GM21786 (cell line): ENCODE data around the gene PDXDC1.
"Not testable (repeated sequence)": the region's sequence is repeated elsewhere in the genome, so short reads cannot be mapped to it uniquely, and the experiment has no call there.

Experiments used
- ATAC-seq: cut with Tn5 transposase; IDR thresholded peaks from one replicate; pipeline ENCODE4 v1.9.1; 2021; ENCODE audit not compliant: unreplicated experiment

Gene PDXDC1

GRCh38 chr16:14971621-14972228, 3.1 kb upstream of the PDXDC1 start:
- not testable (repeated sequence) for ATAC-seq

DNA sequence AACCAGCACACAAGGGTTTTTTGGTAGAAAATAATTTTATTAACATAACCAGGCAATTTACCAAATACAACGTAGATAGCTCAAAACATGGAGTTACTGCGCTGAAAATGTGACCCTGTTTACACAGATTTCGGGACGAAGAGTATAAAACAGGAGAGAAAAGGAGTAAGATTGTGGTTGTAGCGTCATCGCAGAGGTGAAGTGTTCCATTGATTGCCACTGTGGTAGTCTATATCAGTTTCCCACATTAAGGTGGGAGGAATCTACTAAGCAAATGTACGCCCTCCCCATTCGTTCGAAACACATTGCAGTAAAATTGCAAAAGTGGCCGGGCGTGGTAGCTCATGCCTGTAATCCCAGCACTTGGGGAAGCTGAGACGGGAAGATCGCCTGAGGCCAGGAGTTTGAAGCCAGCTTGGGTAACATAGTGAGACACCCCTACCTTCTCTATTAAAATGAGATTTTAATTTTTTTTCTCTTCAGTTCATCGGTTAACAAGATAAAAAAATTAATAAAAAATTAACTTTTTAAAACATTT, 972 bp upstream of the PDXDC1 start:
- not testable (repeated sequence) for ATAC-seq

GRCh38 chr16:14974331-14974655, 533 bp upstream of the PDXDC1 start:
- ATAC-seq = not testable (repeated sequence)

- ATAC-seq = not testable (repeated sequence)
Measured at GRCh38 chr16:14975418-14976194, 780 bp downstream of the PDXDC1 start.

- ATAC-seq = not testable (repeated sequence)
Measured at GRCh38 chr16:14976971-14977736, 2.3 kb downstream of the PDXDC1 start.

DNA sequence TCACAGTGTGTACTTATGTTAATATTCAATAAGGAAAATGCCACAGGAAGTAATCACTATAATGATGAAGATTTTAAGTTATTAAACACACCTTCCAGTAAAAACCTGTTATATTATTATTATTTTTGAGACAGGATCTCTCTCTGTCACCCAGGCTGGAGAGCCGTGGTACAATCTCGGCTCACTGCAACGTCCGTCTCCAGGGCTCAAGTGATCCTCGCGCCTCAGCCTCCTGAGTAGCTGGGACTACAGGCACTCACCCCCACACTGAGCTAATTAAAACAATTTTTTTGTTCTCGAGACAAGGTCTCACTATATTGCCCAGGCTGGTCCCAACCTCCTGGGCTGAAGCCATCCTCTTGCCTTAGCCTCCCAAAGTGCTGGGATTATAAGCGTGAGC, 3.5 kb downstream of the PDXDC1 start:
- not testable (repeated sequence) for ATAC-seq

- ATAC-seq = not testable (repeated sequence)
Measured at GRCh38 chr16:14978908-14979307, 4.1 kb downstream of the PDXDC1 start.

DNA sequence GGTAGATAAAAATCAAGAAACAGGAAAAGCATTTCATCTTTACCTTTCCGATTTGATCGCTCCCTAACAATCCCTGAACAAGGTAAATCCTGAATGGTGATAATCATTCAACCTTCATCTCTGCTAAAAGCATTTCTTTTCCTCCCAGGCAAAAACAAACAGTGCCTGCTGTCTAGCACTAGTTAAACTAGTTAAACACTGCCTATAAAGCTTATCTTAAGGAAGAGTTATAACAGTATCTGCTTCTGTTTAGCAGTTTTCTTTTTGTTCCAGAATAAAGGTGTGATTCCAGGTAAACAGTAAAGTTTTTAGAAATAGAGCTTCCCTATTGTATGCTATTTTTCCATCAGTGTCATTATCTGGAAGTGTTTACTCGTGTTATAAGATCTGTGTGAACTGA, 6.4 kb downstream of the PDXDC1 start:
- not testable (repeated sequence) for ATAC-seq

- not testable (repeated sequence) for ATAC-seq
Measured at GRCh38 chr16:14982521-14982920, 7.7 kb downstream of the PDXDC1 start.

- not testable (repeated sequence) for ATAC-seq
Measured at GRCh38 chr16:14988092-14988491, 13.3 kb downstream of the PDXDC1 start.

DNA sequence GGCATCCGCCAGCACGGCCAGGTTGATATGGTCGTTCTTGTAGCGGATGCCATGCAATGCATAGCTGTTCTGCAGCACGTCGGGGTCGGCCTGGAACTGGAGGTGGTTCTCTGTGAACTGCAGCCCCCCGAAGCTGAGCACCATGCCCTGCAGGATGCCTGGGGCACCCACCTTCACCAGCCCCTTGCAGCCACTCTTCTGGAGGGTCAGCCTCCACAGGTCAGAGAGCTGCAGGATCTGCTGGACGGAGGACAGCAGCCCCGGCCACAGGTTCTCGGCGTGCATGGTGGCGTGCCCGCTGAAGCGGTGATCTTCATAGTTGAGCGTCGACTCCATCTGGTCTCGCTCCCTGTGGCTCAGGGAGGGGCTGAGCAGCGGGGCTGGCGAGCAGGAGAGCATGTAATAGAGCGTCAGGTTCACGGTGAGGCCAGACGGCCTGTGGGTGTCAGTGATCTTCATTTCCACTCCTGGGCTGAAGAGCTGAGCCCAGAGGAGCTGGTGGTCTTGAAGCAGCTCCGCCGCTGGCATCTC, 13.9 kb downstream of the PDXDC1 start:
- not testable (repeated sequence) for ATAC-seq

GRCh38 chr16:14989291-14990281, 14.8 kb downstream of the PDXDC1 start:
- ATAC-seq = not testable (repeated sequence)

DNA sequence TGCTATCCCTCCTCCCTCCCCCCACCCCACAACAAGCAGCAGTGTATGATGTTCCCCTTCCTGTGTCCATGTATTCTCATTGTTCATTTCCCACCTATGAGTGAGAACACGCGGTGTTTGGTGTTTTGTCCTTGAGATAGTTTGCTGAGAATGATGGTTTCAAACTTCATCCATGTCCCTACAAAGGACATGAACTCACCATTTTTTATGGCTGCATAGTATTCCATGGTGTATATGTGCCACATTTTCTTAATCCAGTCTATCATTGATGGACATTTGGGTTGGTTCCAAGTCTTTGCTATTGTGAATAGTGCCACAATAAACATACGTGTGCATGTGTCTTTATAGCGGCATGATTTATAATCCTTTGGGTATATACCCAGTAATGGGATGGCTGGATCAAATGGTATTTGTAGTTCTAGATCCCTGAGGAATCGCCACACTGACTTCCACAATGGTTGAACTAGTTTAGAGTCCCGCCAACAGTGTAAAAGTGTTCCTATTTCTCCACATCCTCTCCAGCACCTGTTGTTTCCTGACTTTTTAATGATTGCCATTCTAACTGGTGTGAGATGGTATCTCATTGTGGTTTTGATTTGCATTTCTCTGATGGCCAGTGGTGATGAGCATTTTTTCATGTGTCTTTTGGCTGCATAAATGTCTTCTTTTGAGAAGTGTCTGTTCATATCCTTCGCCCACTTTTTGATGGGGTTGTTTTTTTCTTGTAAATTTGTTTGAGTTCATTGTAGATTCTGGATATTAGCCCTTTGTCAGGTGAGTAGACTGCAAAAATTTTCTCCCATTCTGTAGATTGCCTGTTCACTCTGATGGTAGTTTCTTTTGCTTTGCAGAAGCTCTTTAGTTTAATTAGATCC, 18.7 kb downstream of the PDXDC1 start:
- ATAC-seq = not testable (repeated sequence)

- not testable (repeated sequence) for ATAC-seq
Measured at GRCh38 chr16:14996702-14997101, 21.9 kb downstream of the PDXDC1 start.

DNA sequence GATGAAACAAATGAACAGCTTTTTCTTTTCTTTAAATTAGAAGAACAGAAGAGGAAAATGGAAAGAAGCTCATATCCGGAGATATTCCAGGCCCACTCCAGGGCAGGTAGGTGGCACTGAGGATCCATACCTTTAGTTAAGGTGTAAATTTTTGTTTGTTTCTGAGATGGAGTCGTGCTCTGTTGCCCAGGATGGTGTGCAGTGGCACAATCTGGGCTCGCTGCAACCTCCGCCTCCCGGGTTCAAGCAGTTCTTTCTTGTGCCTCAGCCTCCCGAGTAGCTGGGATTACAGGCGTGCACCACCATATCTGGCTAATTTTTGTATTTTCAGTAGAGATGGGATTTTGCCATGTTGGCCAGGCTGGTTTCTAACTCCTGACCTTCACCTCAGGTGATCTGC, 23.5 kb downstream of the PDXDC1 start:
- not testable (repeated sequence) for ATAC-seq

DNA sequence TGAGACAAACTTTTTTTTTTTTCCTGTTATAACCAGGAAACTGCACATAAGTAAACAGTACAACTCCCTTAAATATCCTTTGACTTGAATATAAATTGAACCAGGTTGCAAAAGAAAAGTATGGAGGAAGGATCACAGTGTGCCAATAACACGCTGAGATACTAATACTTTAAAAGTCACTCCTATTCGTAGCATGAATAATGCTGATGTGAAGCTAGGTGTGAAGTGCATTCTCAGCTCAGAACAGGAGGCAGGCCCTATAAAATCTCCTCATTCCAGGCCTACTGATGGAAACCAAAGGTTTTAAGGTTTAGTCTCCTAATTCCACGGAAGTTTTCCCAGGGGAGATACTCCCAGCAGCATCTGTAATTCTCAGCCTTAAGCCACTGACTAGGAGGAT, 25.0 kb downstream of the PDXDC1 start:
- not testable (repeated sequence) for ATAC-seq

DNA sequence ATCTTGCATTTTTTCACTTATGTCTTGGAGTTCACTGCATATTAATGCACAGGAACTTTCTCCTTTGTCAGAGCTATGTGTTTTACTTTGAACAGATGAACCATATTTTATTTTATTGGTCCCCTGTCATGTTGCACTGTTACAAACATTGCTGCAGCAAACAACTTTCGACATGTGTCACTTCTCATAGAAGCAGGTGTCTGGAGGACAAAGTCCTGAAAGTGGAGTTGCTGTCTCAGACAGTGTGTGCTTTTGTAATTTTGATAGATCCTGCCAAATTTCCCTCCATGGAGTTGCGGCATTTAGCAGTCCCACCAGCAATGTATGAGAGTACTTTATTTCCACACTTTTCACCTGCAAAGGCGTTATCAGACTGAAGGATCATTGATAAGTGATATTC, 27.6 kb downstream of the PDXDC1 start:
- not testable (repeated sequence) for ATAC-seq

- not testable (repeated sequence) for ATAC-seq
Measured at GRCh38 chr16:15005357-15006132, 30.7 kb downstream of the PDXDC1 start.
